Effector memory CD8-positive, alpha-beta T cell (primary cell): ENCODE data around the gene TMEM39A.

ENCODE experiments used
- ATAC-seq: fragments of 150-1000 bp; cut with Tn5 transposase; replicated peaks from 2 replicates; pipeline ENCODE4 v1.10.0; 2021; ENCODE audit warnings: mild to moderate bottlenecking, moderate library complexity
- DNase-seq, 3 experiments: peaks; one replicate each; pipeline ENCODE4 v3.0.0; 2021
- H3K27ac Mint-ChIP-seq, 2 donors: one replicate each; pipeline ENCODE4 v1.8.0; 2022; ENCODE audit warnings: mild to moderate bottlenecking in 2 of 2, mixed read lengths in 2 of 2, moderate library complexity in 2 of 2
- H3K27me3 Mint-ChIP-seq, 2 donors: one replicate each; pipeline ENCODE4 v1.8.0; 2022; ENCODE audit warnings: mixed read lengths in 2 of 2
- H3K36me3 Mint-ChIP-seq: one replicate; pipeline ENCODE4 v1.8.0; 2022; ENCODE audit warnings: mild to moderate bottlenecking, moderate library complexity, mixed read lengths; ENCODE audit not compliant: insufficient read depth
- H3K4me1 Mint-ChIP-seq, 2 donors: one replicate each; pipeline ENCODE4 v1.8.0; 2022; ENCODE audit warnings: low read depth in 2 of 2, mixed read lengths in 2 of 2
- H3K4me3 Mint-ChIP-seq, 2 donors: one replicate each; pipeline ENCODE4 v1.8.0; 2022; ENCODE audit warnings: mild to moderate bottlenecking in 2 of 2, mixed read lengths in 2 of 2, moderate library complexity in 2 of 2
- H3K9me3 Mint-ChIP-seq, 2 donors: one replicate each; pipeline ENCODE4 v1.8.0; 2022; ENCODE audit warnings: mixed read lengths in 2 of 2

Gene TMEM39A

GRCh38 chr3:119434703-119435102, 28.7 kb downstream of the TMEM39A start:
- peaks cover 2 to 10% of the 10 kb centered on the region in 2 donors for H3K9me3 Mint-ChIP-seq
- H3K4me3 Mint-ChIP-seq, result no peak overlapping the region
- H3K27me3 Mint-ChIP-seq, result no peaks in the 10 kb centered on the region
- ATAC-seq (no peak), DNase-seq (no peak)
- no peak overlapping the region for H3K27ac Mint-ChIP-seq
- peaks cover 61% of the 10 kb centered on the region for H3K36me3 Mint-ChIP-seq
- peaks cover 17 to 31% of the 10 kb centered on the region in 2 donors for H3K4me1 Mint-ChIP-seq

- Mint-ChIP-seq H3K9me3 (peaks cover 2 to 16% of the 10 kb centered on the region in 2 donors), H3K36me3 (peaks cover 69% of the 10 kb centered on the region), H3K27ac (no peak overlapping the region), H3K27me3 (no peaks in the 10 kb centered on the region), H3K4me3 (no peak overlapping the region), H3K4me1 (peaks cover 17 to 29% of the 10 kb centered on the region in 2 donors)
- DNase-seq (no peak), ATAC-seq (no peak)
Observed at GRCh38 chr3:119433613-119434325, 29.6 kb downstream of the TMEM39A start.

- H3K36me3 Mint-ChIP-seq, result peaks cover 26% of the 10 kb centered on the region
- H3K4me1 Mint-ChIP-seq, result peaks cover 0 to under 1% of the 10 kb centered on the region in 2 donors
- ATAC-seq (no peak), DNase-seq (no peak)
- H3K27ac Mint-ChIP-seq, result no peak overlapping the region
- no peak overlapping the region for H3K4me3 Mint-ChIP-seq
- H3K27me3 Mint-ChIP-seq, result no peaks in the 10 kb centered on the region
- peaks cover 11 to 38% of the 10 kb centered on the region in 2 donors for H3K9me3 Mint-ChIP-seq
Observed at GRCh38 chr3:119428538-119428937, 34.9 kb downstream of the TMEM39A start.

GRCh38 chr3:119427669-119428068, 35.7 kb downstream of the TMEM39A start:
- ATAC-seq, result no peak
- peaks cover 25% of the 10 kb centered on the region for H3K36me3 Mint-ChIP-seq
- H3K9me3 Mint-ChIP-seq, result peaks cover 11 to 38% of the 10 kb centered on the region in 2 donors
- no peaks in the 10 kb centered on the region for H3K27me3 Mint-ChIP-seq
- no peak overlapping the region for H3K4me3 Mint-ChIP-seq
- no peak overlapping the region for H3K27ac Mint-ChIP-seq
- DNase-seq, result no peak
- no peaks in the 10 kb centered on the region for H3K4me1 Mint-ChIP-seq

- H3K4me1 Mint-ChIP-seq, result peaks cover 0 to 7% of the 10 kb centered on the region in 2 donors
- no peaks in the 10 kb centered on the region for H3K9me3 Mint-ChIP-seq
- no peaks in the 10 kb centered on the region for H3K36me3 Mint-ChIP-seq
- DNase-seq (no peak), ATAC-seq (no peak)
- no peak overlapping the region for H3K4me3 Mint-ChIP-seq
- no peaks in the 10 kb centered on the region for H3K27me3 Mint-ChIP-seq
- H3K27ac Mint-ChIP-seq, result no peak overlapping the region
Observed at GRCh38 chr3:119420196-119420595, 43.2 kb downstream of the TMEM39A start.

GRCh38 chr3:119418641-119419040, 44.8 kb downstream of the TMEM39A start:
- H3K4me3 Mint-ChIP-seq, result no peak overlapping the region
- ATAC-seq (no peak), DNase-seq (no peak)
- H3K4me1 Mint-ChIP-seq, result peaks cover 0 to 7% of the 10 kb centered on the region in 2 donors
- H3K27ac Mint-ChIP-seq, result no peak overlapping the region
- H3K9me3 Mint-ChIP-seq, result no peaks in the 10 kb centered on the region
- H3K36me3 Mint-ChIP-seq, result no peaks in the 10 kb centered on the region
- no peaks in the 10 kb centered on the region for H3K27me3 Mint-ChIP-seq

- ATAC-seq, result no peak
- Mint-ChIP-seq H3K4me1 (peaks cover 0 to 7% of the 10 kb centered on the region in 2 donors), H3K36me3 (no peaks in the 10 kb centered on the region), H3K9me3 (no peaks in the 10 kb centered on the region), H3K27me3 (no peaks in the 10 kb centered on the region), H3K4me3 (no peak overlapping the region), H3K27ac (no peak overlapping the region)
- DNase-seq, result no peak
Observed at GRCh38 chr3:119417771-119418512, 45.5 kb downstream of the TMEM39A start.

- Mint-ChIP-seq H3K9me3 (no peaks in the 10 kb centered on the region), H3K27me3 (no peaks in the 10 kb centered on the region), H3K4me3 (no peak overlapping the region), H3K36me3 (peaks cover 3% of the 10 kb centered on the region), H3K27ac (no peak overlapping the region), H3K4me1 (peaks cover 0 to 5% of the 10 kb centered on the region in 2 donors)
- no peak for ATAC-seq
- DNase-seq, result no peak
Observed at GRCh38 chr3:119416873-119417272, 46.5 kb downstream of the TMEM39A start.

GRCh38 chr3:119413603-119414280, 49.7 kb downstream of the TMEM39A start:
- Mint-ChIP-seq H3K27me3 (no peaks in the 10 kb centered on the region), H3K4me3 (no peak overlapping the region), H3K36me3 (peaks cover 14% of the 10 kb centered on the region)

GRCh38 chr3:119409844-119410243, 53.6 kb downstream of the TMEM39A start:
- Mint-ChIP-seq H3K9me3 (no peaks in the 10 kb centered on the region), H3K36me3 (peaks cover 14% of the 10 kb centered on the region), H3K4me3 (no peak overlapping the region), H3K27ac (no peak overlapping the region), H3K27me3 (no peaks in the 10 kb centered on the region), H3K4me1 (no peaks in the 10 kb centered on the region)
- ATAC-seq (no peak), DNase-seq (no peak)

More at GRCh38 chr3:119413603-119414280, 49.7 kb downstream of the TMEM39A start:
- H3K9me3 Mint-ChIP-seq, result no peaks in the 10 kb centered on the region
- H3K27ac Mint-ChIP-seq, result peak overlapping the region in 1 of 2 donors; percentile 28
- no peak for ATAC-seq
- H3K4me1 Mint-ChIP-seq, result no peaks in the 10 kb centered on the region
- DNase-seq, result no peak

GRCh38 chr3:119408243-119408950, 55.0 kb downstream of the TMEM39A start:
- H3K9me3 Mint-ChIP-seq, result no peaks in the 10 kb centered on the region
- no peaks in the 10 kb centered on the region for H3K27me3 Mint-ChIP-seq
- H3K4me3 Mint-ChIP-seq, result no peak overlapping the region
- H3K4me1 Mint-ChIP-seq, result no peaks in the 10 kb centered on the region
- no peak for DNase-seq
- H3K27ac Mint-ChIP-seq, result no peak overlapping the region
- ATAC-seq, result no peak
- peaks cover 14% of the 10 kb centered on the region for H3K36me3 Mint-ChIP-seq

GRCh38 chr3:119405315-119405714, 58.1 kb downstream of the TMEM39A start:
- Mint-ChIP-seq H3K4me3 (no peak overlapping the region), H3K9me3 (no peaks in the 10 kb centered on the region), H3K36me3 (peaks cover 14% of the 10 kb centered on the region), H3K27me3 (no peaks in the 10 kb centered on the region), H3K27ac (no peak overlapping the region), H3K4me1 (no peaks in the 10 kb centered on the region)
- ATAC-seq (no peak), DNase-seq (no peak)

GRCh38 chr3:119403201-119403600, 60.2 kb downstream of the TMEM39A start:
- Mint-ChIP-seq H3K4me1 (no peaks in the 10 kb centered on the region), H3K36me3 (peaks cover 5% of the 10 kb centered on the region), H3K4me3 (no peak overlapping the region), H3K27ac (no peak overlapping the region), H3K27me3 (no peaks in the 10 kb centered on the region), H3K9me3 (no peaks in the 10 kb centered on the region)
- no peak for ATAC-seq
- no peak for DNase-seq
